KMS-11 (cell line): Measurements from ENCODE around the gene ZNF879.

Source experiments
- H2AFZ ChIP-seq: fragments of 200-600 bp; sonication (generic); 2 replicates; pipeline ENCODE4 v1.6.1; 2016; ENCODE audit warnings: antibody characterized with exemption, mixed run types, low read depth
- H3K27ac ChIP-seq: fragments of 200-600 bp; sonication (generic); 2 replicates; pipeline ENCODE4 v1.6.1; 2016; ENCODE audit warnings: mild to moderate bottlenecking, mixed run types
- H3K27me3 ChIP-seq: fragments of 200-600 bp; sonication (generic); 2 replicates; pipeline ENCODE4 v1.6.1; 2017; ENCODE audit warnings: mild to moderate bottlenecking, low read depth, mixed run types, moderate library complexity; ENCODE audit not compliant: insufficient read depth
- H3K36me3 ChIP-seq: fragments of 200-600 bp; sonication (generic); 2 replicates; pipeline ENCODE4 v1.6.1; 2017; ENCODE audit warnings: mild to moderate bottlenecking, mixed run types; ENCODE audit not compliant: insufficient read depth
- H3K4me1 ChIP-seq: fragments of 200-600 bp; sonication (generic); 2 replicates; pipeline ENCODE4 v1.6.1; 2016; ENCODE audit warnings: mild to moderate bottlenecking, low read depth, mixed run types; ENCODE audit not compliant: poor library complexity, severe bottlenecking
- H3K4me2 ChIP-seq: fragments of 200-600 bp; sonication (generic); 2 replicates; pipeline ENCODE4 v1.7.0; 2016; ENCODE audit warnings: mild to moderate bottlenecking, mixed run types
- H3K4me3 ChIP-seq: fragments of 200-600 bp; sonication (generic); IDR thresholded peaks from 2 replicates; pipeline ENCODE4 v1.6.1; 2017; ENCODE audit warnings: low read depth, low read length, mixed read lengths; ENCODE audit not compliant: insufficient read depth
- H3K79me2 ChIP-seq: fragments of 200-600 bp; sonication (generic); 2 replicates; pipeline ENCODE4 v1.6.1; 2016; ENCODE audit warnings: low read depth, mixed run types; ENCODE audit not compliant: insufficient read depth
- H3K9ac ChIP-seq: fragments of 200-600 bp; sonication (generic); 2 replicates; pipeline ENCODE4 v1.6.1; 2016; ENCODE audit warnings: mild to moderate bottlenecking, mixed run types
- H4K20me1 ChIP-seq: fragments of 200-600 bp; sonication (generic); 2 replicates; pipeline ENCODE4 v1.6.1; 2016; ENCODE audit warnings: mild to moderate bottlenecking, mixed run types; ENCODE audit not compliant: insufficient read depth
- TF ChIP-seq, protein P1 (sequence below): fragments of 200-600 bp; sonication (generic); conservative IDR thresholded peaks from 2 replicates; pipeline ENCODE4 v1.6.1; 2017; ENCODE audit warnings: low read depth, mild to moderate bottlenecking, antibody characterized with exemption, low read length, moderate library complexity, mixed read lengths

ZNF879 gene

DNA sequence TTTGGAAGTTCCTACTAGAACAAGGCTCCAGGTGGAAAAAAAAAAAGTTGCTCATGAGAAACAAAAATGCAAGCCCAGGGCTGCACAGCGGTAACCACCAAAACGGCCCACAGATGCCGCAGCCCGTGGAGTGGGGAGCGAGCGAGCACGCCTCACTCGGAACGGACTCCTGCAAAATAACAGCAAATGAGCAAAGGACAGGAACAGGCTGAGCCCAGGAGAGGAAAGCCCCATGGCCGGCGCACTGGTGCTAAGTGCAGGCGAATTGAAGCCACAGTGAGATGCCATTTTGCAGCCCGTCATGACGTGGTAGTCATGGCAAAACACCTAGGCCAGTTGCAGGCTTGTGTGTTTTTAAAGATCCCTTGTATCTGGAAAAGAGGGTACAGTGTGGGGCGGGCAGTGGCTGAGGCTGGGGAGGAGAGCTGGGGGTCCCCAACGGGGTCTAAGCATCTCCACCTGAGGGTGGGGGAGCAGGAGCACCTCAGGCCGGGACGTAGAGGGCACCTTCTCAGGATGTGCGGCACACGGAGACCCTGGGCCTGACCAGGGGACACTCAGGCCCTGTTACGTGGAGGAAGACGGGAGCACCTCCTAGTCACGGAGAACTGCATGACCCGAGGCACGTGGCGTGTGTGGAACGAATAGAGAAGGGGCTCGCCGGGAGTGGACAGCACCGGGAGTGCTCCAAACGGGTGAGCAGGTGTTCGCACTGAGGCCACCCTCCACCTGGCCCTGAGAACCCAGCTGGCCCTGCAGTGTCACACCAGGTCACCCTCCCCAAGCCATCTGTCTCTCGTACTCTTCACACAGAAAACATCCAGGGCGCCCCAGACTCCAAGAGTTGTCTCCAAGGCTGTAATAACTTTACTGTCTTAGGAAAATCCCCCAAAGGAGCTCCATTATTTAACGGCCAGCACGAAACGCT is 39.2 kb upstream of the ZNF879 start:
- Histone ChIP-seq H3K9ac (no peak overlapping the region), H3K4me1 (no peaks in the 10 kb centered on the region), H3K36me3 (no peaks in the 10 kb centered on the region), H2AFZ (no peak overlapping the region), H4K20me1 (no peaks in the 10 kb centered on the region), H3K27me3 (no peaks in the 10 kb centered on the region), H3K4me3 (no peak overlapping the region), H3K79me2 (no peaks in the 10 kb centered on the region), H3K27ac (no peak overlapping the region), H3K4me2 (no peak overlapping the region)
- TF ChIP-seq, protein P1, sequence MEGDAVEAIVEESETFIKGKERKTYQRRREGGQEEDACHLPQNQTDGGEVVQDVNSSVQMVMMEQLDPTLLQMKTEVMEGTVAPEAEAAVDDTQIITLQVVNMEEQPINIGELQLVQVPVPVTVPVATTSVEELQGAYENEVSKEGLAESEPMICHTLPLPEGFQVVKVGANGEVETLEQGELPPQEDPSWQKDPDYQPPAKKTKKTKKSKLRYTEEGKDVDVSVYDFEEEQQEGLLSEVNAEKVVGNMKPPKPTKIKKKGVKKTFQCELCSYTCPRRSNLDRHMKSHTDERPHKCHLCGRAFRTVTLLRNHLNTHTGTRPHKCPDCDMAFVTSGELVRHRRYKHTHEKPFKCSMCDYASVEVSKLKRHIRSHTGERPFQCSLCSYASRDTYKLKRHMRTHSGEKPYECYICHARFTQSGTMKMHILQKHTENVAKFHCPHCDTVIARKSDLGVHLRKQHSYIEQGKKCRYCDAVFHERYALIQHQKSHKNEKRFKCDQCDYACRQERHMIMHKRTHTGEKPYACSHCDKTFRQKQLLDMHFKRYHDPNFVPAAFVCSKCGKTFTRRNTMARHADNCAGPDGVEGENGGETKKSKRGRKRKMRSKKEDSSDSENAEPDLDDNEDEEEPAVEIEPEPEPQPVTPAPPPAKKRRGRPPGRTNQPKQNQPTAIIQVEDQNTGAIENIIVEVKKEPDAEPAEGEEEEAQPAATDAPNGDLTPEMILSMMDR, result no peak

DNA sequence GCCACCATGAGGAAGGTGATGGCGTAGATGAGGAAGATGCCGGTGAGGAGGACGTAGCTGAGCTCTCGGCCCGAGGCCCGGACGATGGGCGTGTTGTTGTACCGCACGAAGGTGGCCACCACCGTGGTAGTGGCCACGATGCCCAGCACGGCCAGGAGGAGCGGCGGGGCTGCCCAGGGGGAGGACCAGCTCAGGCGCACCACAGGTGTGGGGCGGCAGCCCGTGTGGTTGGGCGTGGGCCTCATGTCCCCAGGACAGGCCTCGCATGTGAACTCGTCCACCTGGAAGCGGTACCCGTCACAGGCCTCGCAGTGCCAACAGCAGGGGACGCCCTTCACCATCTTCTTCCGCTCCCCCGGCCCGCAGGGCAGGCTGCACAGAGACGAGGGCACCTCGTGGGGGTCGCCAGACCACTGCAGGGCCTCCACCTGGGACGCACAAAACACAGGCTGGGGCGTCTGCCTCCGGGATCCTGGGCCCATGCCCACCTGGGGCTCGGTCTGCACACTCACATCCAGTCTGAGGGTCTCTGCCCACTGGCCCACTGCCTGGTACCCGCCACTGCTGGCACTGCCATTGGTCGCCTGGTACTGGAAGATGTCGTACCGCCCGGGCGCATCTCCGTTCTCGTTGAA is 37.2 kb upstream of the ZNF879 start:
- Histone ChIP-seq H3K27me3 (no peaks in the 10 kb centered on the region), H3K9ac (no peak overlapping the region), H3K79me2 (no peaks in the 10 kb centered on the region)

DNA sequence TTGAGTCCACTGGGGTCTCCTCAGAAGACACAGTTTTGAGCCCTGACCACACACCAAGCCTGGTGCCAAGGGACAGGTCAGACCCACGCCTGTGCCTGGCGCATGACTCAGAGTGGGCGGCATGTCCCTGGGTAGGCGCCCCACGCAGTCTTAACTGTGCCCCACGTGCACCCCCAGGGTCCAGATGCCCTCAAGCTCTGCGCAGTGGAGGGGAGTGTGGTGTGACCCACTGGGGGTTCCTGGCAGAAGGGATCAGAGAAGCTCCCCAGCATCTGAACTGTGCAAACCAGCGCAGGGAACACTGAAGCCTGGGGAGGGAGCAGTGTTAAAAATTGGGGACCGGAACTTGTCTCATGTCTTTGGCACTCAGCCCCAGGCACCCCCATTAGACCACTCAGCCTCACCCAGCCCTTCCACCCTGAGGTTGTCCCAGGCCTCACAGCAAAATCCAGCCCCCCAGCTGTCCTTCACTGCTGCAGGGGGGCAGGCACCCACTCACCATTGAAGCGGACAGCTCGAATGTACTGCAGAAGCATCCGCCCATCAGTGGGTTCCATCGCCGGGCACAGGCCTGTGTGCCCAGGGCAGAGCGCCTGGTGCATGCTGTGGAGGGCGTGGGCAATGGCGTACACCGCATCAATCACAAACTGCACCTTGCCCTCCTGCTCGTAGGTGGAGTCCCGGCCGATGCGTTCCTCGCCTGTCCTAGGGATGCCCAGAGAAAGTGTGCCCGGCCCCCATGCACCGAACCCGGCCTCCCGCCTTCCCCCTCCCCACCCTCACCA is 35.0 kb upstream of the ZNF879 start:
- Histone ChIP-seq H3K27me3 (no peaks in the 10 kb centered on the region), H3K4me1 (no peaks in the 10 kb centered on the region), H3K4me2 (no peak overlapping the region), H3K79me2 (no peaks in the 10 kb centered on the region), H2AFZ (no peak overlapping the region), H3K4me3 (no peak overlapping the region), H3K9ac (no peak overlapping the region), H3K36me3 (no peaks in the 10 kb centered on the region), H4K20me1 (no peaks in the 10 kb centered on the region), H3K27ac (no peak overlapping the region)
- TF ChIP-seq, protein P1, result no peak

More for the DNA sequence above, 37.2 kb upstream of the ZNF879 start:
- TF ChIP-seq, protein P1, result no peak
- no peaks in the 10 kb centered on the region for H3K36me3 ChIP-seq
- H4K20me1 ChIP-seq, result no peaks in the 10 kb centered on the region
- H3K4me2 ChIP-seq, result no peak overlapping the region
- no peaks in the 10 kb centered on the region for H3K4me1 ChIP-seq
- H3K27ac ChIP-seq, result no peak overlapping the region
- no peak overlapping the region for H3K4me3 ChIP-seq
- H2AFZ ChIP-seq, result no peak overlapping the region

GRCh38 chr5:178989311-178989710 is 34.3 kb upstream of the ZNF879 start:
- H3K27ac ChIP-seq, result no peak overlapping the region
- H3K79me2 ChIP-seq, result no peaks in the 10 kb centered on the region
- H3K4me2 ChIP-seq, result no peak overlapping the region
- H2AFZ ChIP-seq, result no peak overlapping the region
- no peaks in the 10 kb centered on the region for H3K4me1 ChIP-seq
- TF ChIP-seq, protein P1, result no peak
- no peak overlapping the region for H3K4me3 ChIP-seq
- H3K27me3 ChIP-seq, result no peaks in the 10 kb centered on the region
- no peak overlapping the region for H3K9ac ChIP-seq
- H3K36me3 ChIP-seq, result no peaks in the 10 kb centered on the region
- no peaks in the 10 kb centered on the region for H4K20me1 ChIP-seq
